GM12878 (cell line): Measurements from ENCODE around the gene SPP2. TPM values are rescaled to one million over a fixed set of nuclear protein-coding genes. Genes with fewer than 3 reads are reported as not detected.
A peak's percentile ranks its signal among the peaks of the same experiment; 100 is the strongest.

Source experiments
- ATAC-seq: fragments of 200-7000 bp; cut with Tn5 transposase; 3 replicates; pipeline ENCODE4 v1.9.1; 2020; ENCODE audit warnings: mild to moderate bottlenecking, moderate library complexity
- BruUV-seq: library from RNA; stranded (reverse); fragments of 400-500 nt; replicated peaks from 2 replicates; lab custom pipeline; 2021; lab: Mats Ljungman, UMichigan
- CTCF ChIA-PET: fragments of 300-600 bp; sonication (Branson Sonifier 250); formaldehyde crosslinking; extraction: SDS; loops from one replicate; lab custom pipeline; 2021; ENCODE audit warnings: inconsistent platforms; lab: Yijun Ruan, JAX
- POLR2A ChIA-PET: fragments of 350-600 bp; formaldehyde crosslinking; extraction: SDS; loops from one replicate; lab custom pipeline; 2021; ENCODE audit warnings: inconsistent platforms; lab: Charles Lee
- RAD21 ChIA-PET: fragments of 300-600 bp; sonication (Branson Sonifier 250); formaldehyde crosslinking; loops from one replicate; lab custom pipeline; 2023; ENCODE audit warnings: antibody characterized with exemption; ENCODE audit not compliant: unreplicated experiment; lab: Charles Lee
- SMC1A ChIA-PET: fragments of 300-600 bp; sonication (Branson Sonifier 250); formaldehyde crosslinking; loops from one replicate; lab custom pipeline; 2023; ENCODE audit not compliant: unreplicated experiment, uncharacterized antibody; lab: Charles Lee
- DNase-seq: peaks from one replicate; pipeline ENCODE4 v3.0.0-alpha.2; 2011; ENCODE audit warnings: low read depth, low spot score
- FAIRE-seq: peaks from 3 replicates; lab custom pipeline; 2011; peaks lifted over from hg19 to GRCh38; lab: Jason Lieb, UNC
- H2AFZ ChIP-seq: 2 replicates; pipeline ENCODE4 v1.6.0; 2011; ENCODE audit warnings: low read depth, low read length, control low read depth; ENCODE audit not compliant: control insufficient read depth
- H3K27ac ChIP-seq: 2 replicates; pipeline ENCODE4 v1.5.1; 2011; ENCODE audit warnings: control low read depth; ENCODE audit not compliant: control insufficient read depth, insufficient read depth
- H3K27me3 ChIP-seq, 2 experiments: replicated peaks in 1 of 2; 2 replicates each; pipeline versions ENCODE4 v1.6.0 to v1.6.1; 2011; ENCODE audit warnings: low read length in 1 of 2; ENCODE audit not compliant: control insufficient read depth in 2 of 2, insufficient read depth in 2 of 2
- H3K36me3 ChIP-seq, 2 experiments: 2 replicates each; pipeline ENCODE4 v1.5.1; 2011; ENCODE audit warnings: low read length in 1 of 2; ENCODE audit not compliant: control insufficient read depth in 2 of 2, insufficient read depth in 2 of 2
- H3K4me1 ChIP-seq: 2 replicates; pipeline ENCODE4 v1.6.1; 2011; ENCODE audit warnings: mild to moderate bottlenecking, low read length, moderate library complexity, mixed read lengths; ENCODE audit not compliant: control insufficient read depth, insufficient read depth
- H3K4me2 ChIP-seq: 2 replicates; pipeline ENCODE4 v1.6.0; 2011; ENCODE audit warnings: control low read depth; ENCODE audit not compliant: control insufficient read depth, insufficient read depth
- H3K4me3 ChIP-seq: fragments of 200-600 bp; sonication (generic); 2 replicates; pipeline ENCODE4 v1.5.1; 2016
- H3K79me2 ChIP-seq: 2 replicates; pipeline ENCODE4 v1.6.0; 2011; ENCODE audit warnings: low read length; ENCODE audit not compliant: control insufficient read depth, insufficient read depth
- H3K9ac ChIP-seq: 2 replicates; pipeline ENCODE4 v1.8.0; 2011; ENCODE audit warnings: low read length, control low read depth, mixed read lengths; ENCODE audit not compliant: control insufficient read depth, insufficient read depth
- H3K9me3 ChIP-seq: replicated peaks from 3 replicates; pipeline ENCODE4 v1.5.1; 2011; ENCODE audit warnings: mild to moderate bottlenecking, low read length; ENCODE audit not compliant: control insufficient read depth, insufficient read depth
- H4K20me1 ChIP-seq: 2 replicates; pipeline ENCODE4 v1.6.0; 2011; ENCODE audit not compliant: control insufficient read depth, insufficient read depth
- ATF3 ChIP-seq: IDR thresholded peaks from 2 replicates; pipeline ENCODE4 v1.6.1; 2011; ENCODE audit warnings: low read depth, mild to moderate bottlenecking, low read length, moderate library complexity, borderline replicate concordance; ENCODE audit errors: extremely low read depth
- FOXM1 ChIP-seq: IDR thresholded peaks from 2 replicates; pipeline ENCODE4 v1.6.1; 2012; ENCODE audit warnings: low read depth, mild to moderate bottlenecking, inconsistent platforms, low read length, moderate library complexity
- GATAD2B ChIP-seq: fragments of 450-650 bp; conservative IDR thresholded peaks from 2 replicates; pipeline ENCODE4 v1.6.1; 2017; ENCODE audit warnings: low read depth, mild to moderate bottlenecking, moderate library complexity
- MAX ChIP-seq: IDR thresholded peaks from 2 replicates; pipeline ENCODE4 v1.6.1; 2012; ENCODE audit warnings: low read depth, low read length, improper control_type of control experiment
- MEF2A ChIP-seq: IDR thresholded peaks from 2 replicates; pipeline ENCODE4 v1.6.1; 2011; ENCODE audit warnings: low read depth, mild to moderate bottlenecking, low read length, moderate library complexity; ENCODE audit not compliant: insufficient read depth
- PML ChIP-seq: IDR thresholded peaks from 2 replicates; pipeline ENCODE4 v1.6.1; 2012; ENCODE audit warnings: low read length, inconsistent platforms
- POLR2AphosphoS2 ChIP-seq: IDR thresholded peaks from 2 replicates; pipeline ENCODE4 v1.6.1; 2011; ENCODE audit warnings: low read depth, mild to moderate bottlenecking, low read length, improper control_type of control experiment, moderate library complexity
- SIX5 ChIP-seq: IDR thresholded peaks from 2 replicates; pipeline ENCODE4 v1.6.1; 2011; ENCODE audit warnings: mild to moderate bottlenecking, low read depth, low read length, moderate library complexity; ENCODE audit not compliant: severe bottlenecking
- STAT3 ChIP-seq: IDR thresholded peaks from 2 replicates; pipeline ENCODE4 v1.6.1; 2011; ENCODE audit warnings: low read depth, low read length, improper control_type of control experiment
- TAF1 ChIP-seq: IDR thresholded peaks from 2 replicates; pipeline ENCODE4 v1.6.1; 2011; ENCODE audit warnings: mild to moderate bottlenecking, low read depth, low read length, borderline replicate concordance
- TCF3 ChIP-seq: IDR thresholded peaks from 2 replicates; pipeline ENCODE4 v1.6.1; 2012; ENCODE audit warnings: low read depth, mild to moderate bottlenecking, low read length, borderline replicate concordance; ENCODE audit not compliant: insufficient read depth
- ZNF24 ChIP-seq: fragments of 450-650 bp; IDR thresholded peaks from 2 replicates; pipeline ENCODE4 v1.6.1; 2017; ENCODE audit warnings: antibody characterized with exemption, mild to moderate bottlenecking
- WGBS: methylation state at CpG from one replicate; pipeline ENCODE4 v1.1.6; 2016; ENCODE audit warnings: low lambda C conversion rate; ENCODE audit not compliant: insufficient replicate concordance, insufficient coverage; ENCODE audit errors: missing lambda C conversion rate; 5-methylcytosine and 5-hydroxymethylcytosine counted together
- in situ Hi-C: fragments of 300-500 bp; cut with MboI; formaldehyde crosslinking; loops from 9 replicates; pipeline ENCODE4 v1.14.3; 2018; ENCODE audit warnings: mixed read lengths
- intact Hi-C: fragments of 100-400 bp; cut with micrococcal nuclease; formaldehyde crosslinking; loops from one replicate; pipeline ENCODE4 v1.14.2; 2022; ENCODE audit not compliant: unreplicated experiment
- polyA plus RNA-seq, 11 experiments: library from polyadenylated mRNA; depleted of rRNA in 4 of 11; unstranded in 6 of 11; stranded (reverse) in 5 of 11; fragments of >200 nt; fragmentation: Nextera tagmentation in 4 of 11; fragmentation: Illumina TruSeq in 1 of 11; extraction: Ambion mirVana in 4 of 11; extraction: Trizol in 1 of 11; gene quantifications; 1 replicate in 1 of 11; 2 replicates in 10 of 11; pipeline versions ENCODE4 v1.2.1 to v1.2.3, GENCODE V29; 2011 to 2016; ENCODE audit warnings: inconsistent platforms in 2 of 11, missing spikeins in 2 of 11, low read depth in 1 of 11
- total RNA-seq, 4 experiments: library from RNA; depleted of rRNA in 3 of 4; stranded (reverse); fragments of >200 nt in 3 of 4; fragmentation: Illumina TruSeq in 1 of 4; extraction: Trizol in 1 of 4; gene quantifications; 2 replicates each; pipeline versions ENCODE4 v1.2.1 to v1.2.3, GENCODE V29; 2013 to 2021

The SPP2 gene
- total and polyA plus RNA-seq, 10 of the 15 experiments (the other 5 are each of a cell fraction or from before 2014, with no cell fraction given) = not detected

- SMC1A ChIA-PET = no interaction called here
- TF ChIP-seq STAT3 = no peak
- TF ChIP-seq PML = no peak
- no peak for TF ChIP-seq SIX5
- TF ChIP-seq ATF3 = no peak
- no peak for TF ChIP-seq TAF1
- TF ChIP-seq ZNF24 = no peak
- TF ChIP-seq MEF2A = no peak
- TF ChIP-seq TCF3 = no peak
- TF ChIP-seq FOXM1 = no peak
- no peak for TF ChIP-seq POLR2AphosphoS2
- TF ChIP-seq MAX = no peak
- no peak for TF ChIP-seq GATAD2B
- RAD21 ChIA-PET = no interaction called here
- Histone ChIP-seq H3K79me2 (no peaks in the 10 kb centered on the region), H3K9ac (no peak overlapping the region), H3K9me3 (no peaks in the 10 kb centered on the region; the same call in 2 of the 3 replicates), H2AFZ (no peak overlapping the region), H3K4me2 (no peak overlapping the region), H3K27ac (no peak overlapping the region), H3K27me3 (no peaks in the 10 kb centered on the region; a peak in 1 of 4 replicates), H3K4me1 (no peaks in the 10 kb centered on the region), H3K4me3 (no peak overlapping the region), H3K36me3 (no peaks in the 10 kb centered on the region), H4K20me1 (no peaks in the 10 kb centered on the region)
- POLR2A ChIA-PET = no interaction called here
- in situ Hi-C loops (no loop called here), intact Hi-C loops (no loop called here)
- WGBS = 44% methylated on average over 2 of the region's 2 CpGs
- CTCF ChIA-PET = no interaction called here
- ATAC-seq = no peak
- FAIRE-seq = peak; percentile 35
- DNase-seq = no peak
- no TSS peak for BruUV-seq
These were observed 12.3 kb upstream of the SPP2 start for GRCh38 chr2:234038076-234038802.
